Glutamatergic neuron (in vitro differentiated cells): ENCODE measurements around the gene COX6A1. TPM values are rescaled to one million over a fixed set of nuclear protein-coding genes. Genes with fewer than 3 reads are reported as not detected.
A peak's percentile ranks its signal among the peaks of the same experiment; 100 is the strongest.
"Not testable (repeated sequence)": the region's sequence is repeated elsewhere in the genome, so short reads cannot be mapped to it uniquely, and the experiment has no call there.

Source experiments
- DNase-seq: peaks from one replicate; pipeline ENCODE4 v3.0.0; 2022
- H3K27ac Mint-ChIP-seq: one replicate; pipeline ENCODE4 v1.8.0; 2020; ENCODE audit warnings: mild to moderate bottlenecking, mixed read lengths, inconsistent platforms; ENCODE audit not compliant: unreplicated experiment
- H3K27me3 Mint-ChIP-seq: one replicate; pipeline ENCODE4 v1.8.0; 2020; ENCODE audit warnings: mild to moderate bottlenecking, moderate library complexity, mixed read lengths, inconsistent platforms; ENCODE audit not compliant: unreplicated experiment
- H3K36me3 Mint-ChIP-seq: one replicate; pipeline ENCODE4 v1.8.0; 2020; ENCODE audit warnings: mild to moderate bottlenecking, mixed read lengths, inconsistent platforms; ENCODE audit not compliant: unreplicated experiment
- H3K4me1 Mint-ChIP-seq: one replicate; pipeline ENCODE4 v1.8.0; 2020; ENCODE audit warnings: mild to moderate bottlenecking, low read depth, mixed read lengths, inconsistent platforms; ENCODE audit not compliant: unreplicated experiment
- H3K4me3 Mint-ChIP-seq: one replicate; pipeline ENCODE4 v1.8.0; 2020; ENCODE audit warnings: mild to moderate bottlenecking, mixed read lengths, inconsistent platforms; ENCODE audit not compliant: unreplicated experiment
- H3K9me3 Mint-ChIP-seq: one replicate; pipeline ENCODE4 v1.8.0; 2020; ENCODE audit warnings: mild to moderate bottlenecking, moderate library complexity, mixed read lengths, inconsistent platforms; ENCODE audit not compliant: unreplicated experiment
- total RNA-seq: library from RNA; stranded (reverse); fragmentation: NEBNext Ultra II Directional; extraction: Animal tissue kit (Norgen Biotek cat#: 25700); gene quantifications from one replicate; pipeline ENCODE4 v1.2.1, GENCODE V29; 2021; ENCODE audit not compliant: unreplicated experiment
- TF ChIP-seq, protein P1 (sequence below): fragments of 200-600 bp; sonication (generic); IDR thresholded peaks from one replicate; pipeline ENCODE4 v1.5.0; 2021; ENCODE audit not compliant: partially characterized antibody, unreplicated experiment

The COX6A1 gene
- total RNA-seq, 1 donor from 2014 or later = 405 TPM

DNA sequence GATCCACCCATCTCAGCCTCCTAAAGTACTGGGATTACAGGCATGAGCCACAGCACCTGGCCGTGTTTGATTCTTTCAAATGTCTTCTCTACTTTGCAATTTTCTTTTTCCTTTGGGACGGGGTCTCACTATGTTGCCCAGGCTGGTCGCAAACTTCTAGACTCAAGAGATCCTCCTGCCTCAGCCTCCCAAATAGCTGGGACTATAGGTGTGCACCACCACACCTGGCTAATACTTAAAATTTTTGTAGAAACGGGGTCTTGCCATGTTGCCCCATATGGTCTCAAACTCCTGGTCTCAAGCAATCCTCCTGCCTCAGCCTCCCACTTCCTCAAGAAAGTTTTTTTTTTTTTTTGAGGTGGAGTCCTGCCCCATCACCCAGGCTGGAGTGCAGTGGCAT lies 10.1 kb downstream of the COX6A1 start:
- TF ChIP-seq, protein P1, sequence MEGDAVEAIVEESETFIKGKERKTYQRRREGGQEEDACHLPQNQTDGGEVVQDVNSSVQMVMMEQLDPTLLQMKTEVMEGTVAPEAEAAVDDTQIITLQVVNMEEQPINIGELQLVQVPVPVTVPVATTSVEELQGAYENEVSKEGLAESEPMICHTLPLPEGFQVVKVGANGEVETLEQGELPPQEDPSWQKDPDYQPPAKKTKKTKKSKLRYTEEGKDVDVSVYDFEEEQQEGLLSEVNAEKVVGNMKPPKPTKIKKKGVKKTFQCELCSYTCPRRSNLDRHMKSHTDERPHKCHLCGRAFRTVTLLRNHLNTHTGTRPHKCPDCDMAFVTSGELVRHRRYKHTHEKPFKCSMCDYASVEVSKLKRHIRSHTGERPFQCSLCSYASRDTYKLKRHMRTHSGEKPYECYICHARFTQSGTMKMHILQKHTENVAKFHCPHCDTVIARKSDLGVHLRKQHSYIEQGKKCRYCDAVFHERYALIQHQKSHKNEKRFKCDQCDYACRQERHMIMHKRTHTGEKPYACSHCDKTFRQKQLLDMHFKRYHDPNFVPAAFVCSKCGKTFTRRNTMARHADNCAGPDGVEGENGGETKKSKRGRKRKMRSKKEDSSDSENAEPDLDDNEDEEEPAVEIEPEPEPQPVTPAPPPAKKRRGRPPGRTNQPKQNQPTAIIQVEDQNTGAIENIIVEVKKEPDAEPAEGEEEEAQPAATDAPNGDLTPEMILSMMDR = no peak
- Mint-ChIP-seq H3K27ac (no peak overlapping the region), H3K36me3 (no peaks in the 10 kb centered on the region), H3K4me1 (peaks cover 3% of the 10 kb centered on the region), H3K4me3 (peak overlapping the region; percentile 52), H3K9me3 (peaks cover 7% of the 10 kb centered on the region), H3K27me3 (peaks cover 8% of the 10 kb centered on the region)
- DNase-seq = no peak

DNA sequence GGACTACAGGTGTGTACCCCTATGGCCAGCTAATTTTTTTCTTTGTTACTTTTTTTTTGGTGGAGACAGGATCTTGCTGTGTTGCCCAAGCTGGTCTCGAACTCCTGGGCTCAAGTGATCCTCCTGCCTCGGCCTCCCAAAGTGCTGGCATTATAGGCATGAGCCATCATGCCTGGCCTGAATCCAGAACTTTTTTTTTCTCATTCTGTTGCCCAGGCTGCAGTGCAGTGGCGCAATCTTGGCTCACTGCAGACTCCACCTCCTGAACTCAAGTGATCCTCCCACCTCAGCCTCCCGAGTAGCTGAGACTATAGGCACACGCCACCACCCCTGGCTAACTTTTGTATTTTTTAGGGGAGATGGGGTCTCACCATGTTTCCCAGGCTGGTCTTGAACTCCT lies 14.6 kb downstream of the COX6A1 start:
- not testable (repeated sequence) for H3K36me3 Mint-ChIP-seq, H3K27me3 Mint-ChIP-seq, H3K4me1 Mint-ChIP-seq, H3K4me3 Mint-ChIP-seq, H3K9me3 Mint-ChIP-seq, DNase-seq, H3K27ac Mint-ChIP-seq

DNA sequence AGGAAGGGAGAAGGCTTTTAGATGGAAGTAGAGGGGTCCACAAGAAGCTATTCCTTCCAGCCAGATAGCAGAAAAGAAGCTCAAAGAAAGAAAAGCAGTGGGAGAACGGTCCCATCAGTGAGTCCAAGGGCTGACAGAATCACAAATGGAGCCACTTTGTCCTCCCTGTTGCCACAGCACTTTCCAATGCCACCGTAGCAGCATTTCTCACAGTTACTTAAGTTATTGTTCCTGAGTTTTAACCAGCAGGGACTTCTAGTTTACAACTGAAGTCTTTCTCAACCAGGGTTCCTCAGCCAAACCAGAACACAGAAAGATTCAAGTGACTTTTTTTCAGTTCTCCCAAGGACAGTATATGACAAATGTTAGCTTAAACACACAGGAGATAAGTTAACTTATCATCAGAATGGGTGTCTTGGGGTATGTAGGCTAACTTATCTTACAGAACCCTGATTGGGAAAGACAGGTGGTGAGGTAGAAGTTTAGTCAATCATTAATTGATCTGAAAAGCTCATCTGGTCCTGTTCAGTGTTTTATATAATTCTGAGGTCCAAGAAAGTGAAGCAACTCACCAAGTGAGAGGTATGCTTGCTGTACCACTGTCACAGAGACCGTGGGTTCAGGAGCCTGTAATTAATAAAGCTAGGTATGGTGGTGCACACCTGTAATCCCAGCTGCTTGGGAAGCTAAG lies 15.3 kb downstream of the COX6A1 start:
- Mint-ChIP-seq H3K9me3 (peaks cover 4% of the 10 kb centered on the region), H3K4me1 (no peaks in the 10 kb centered on the region), H3K36me3 (no peaks in the 10 kb centered on the region), H3K4me3 (no peak overlapping the region), H3K27ac (no peak overlapping the region), H3K27me3 (peaks cover 4% of the 10 kb centered on the region)
- TF ChIP-seq, protein P1 = no peak
- no peak for DNase-seq

DNA sequence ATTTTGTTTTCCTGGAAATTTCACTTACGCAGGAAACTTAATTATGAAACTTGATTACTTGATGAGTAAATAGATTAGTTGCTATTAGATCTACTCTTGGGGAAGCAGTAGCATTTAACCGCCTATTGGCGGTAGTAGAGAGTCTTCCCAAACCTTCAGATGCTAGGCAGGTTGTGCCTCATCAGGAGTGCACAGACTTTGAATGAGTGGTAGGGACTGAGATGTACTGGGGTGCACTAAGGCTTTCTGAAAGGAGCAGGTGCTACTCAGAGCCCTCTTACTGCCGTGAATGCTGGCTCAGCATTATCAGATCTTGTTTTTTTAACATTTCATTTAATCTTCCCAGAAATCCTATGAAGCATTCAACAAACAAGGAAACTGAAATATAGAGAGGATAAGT lies 16.1 kb downstream of the COX6A1 start:
- Mint-ChIP-seq H3K27ac (no peak overlapping the region), H3K4me1 (no peaks in the 10 kb centered on the region), H3K36me3 (no peaks in the 10 kb centered on the region), H3K27me3 (peaks cover 4% of the 10 kb centered on the region), H3K4me3 (no peak overlapping the region), H3K9me3 (peaks cover 4% of the 10 kb centered on the region)
- TF ChIP-seq, protein P1 = peak; percentile 50
- no peak for DNase-seq

DNA sequence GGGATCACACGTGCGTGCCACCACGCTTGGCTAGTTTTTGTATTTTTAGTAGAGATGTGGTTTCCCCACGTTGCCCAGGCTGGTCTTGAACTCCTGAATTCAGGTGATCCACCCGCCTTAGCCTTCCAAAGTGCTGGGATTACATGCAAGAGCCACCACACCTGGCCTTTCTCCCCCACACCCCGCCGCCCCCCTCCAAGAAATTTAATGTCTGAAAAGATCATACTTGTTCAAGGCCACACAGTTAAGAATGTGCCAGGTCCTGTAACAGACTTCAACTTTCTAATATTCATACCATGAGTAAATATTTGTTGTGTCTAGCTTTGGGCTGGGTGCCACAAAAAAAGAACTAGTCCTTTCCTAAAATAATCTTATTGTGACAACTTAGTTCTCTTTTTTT lies 17.4 kb downstream of the COX6A1 start:
- DNase-seq = no peak
- H3K36me3 Mint-ChIP-seq = no peaks in the 10 kb centered on the region
- peaks cover 4% of the 10 kb centered on the region for H3K9me3 Mint-ChIP-seq
- no peaks in the 10 kb centered on the region for H3K4me1 Mint-ChIP-seq
- no peaks in the 10 kb centered on the region for H3K27me3 Mint-ChIP-seq
- no peak overlapping the region for H3K4me3 Mint-ChIP-seq
- TF ChIP-seq, protein P1 = no peak
- H3K27ac Mint-ChIP-seq = no peak overlapping the region
